Measurements from ENCODE around the gene HSD3B2. TPM values are rescaled to one million over a fixed set of nuclear protein-coding genes. Genes with fewer than 3 reads are reported as not detected.

HSD3B2 gene
- polyA plus RNA-seq (not detected in 3 replicates), polyA minus RNA-seq (not detected in 3 replicates)
- not detected for polyA plus RNA-seq (2011; ENCODE audit: low read depth)
- not detected in 2 replicates for polyA plus RNA-seq (2011; cell fraction: cytosol; rRNA removed)
- not detected in 2 replicates for polyA plus RNA-seq (2011; cell fraction: nucleus; rRNA removed)
- polyA plus RNA-seq (2012; ENCODE audit: low replicate concordance): not detected in 2 replicates
- not detected for polyA minus RNA-seq (2011; cell fraction: cytosol; rRNA and poly(A)+ RNA removed)
- not detected in 2 replicates for polyA minus RNA-seq (2011; cell fraction: nucleus; rRNA and poly(A)+ RNA removed)

GRCh38 chr1:119414950-119415349 is at the start of gene HSD3B2:
Gene HSD3B2, plus strand, starts transcription at chr1:119415150. Its CDS starts 270 bp downstream, at chr1:119415420.
- Histone ChIP-seq H3K27ac (ENCODE audit: control insufficient read depth, insufficient read depth, low read length) (no peak within 1 kb of the TSS), H3K4me3 (ENCODE audit: control insufficient read depth in 2 of 3, extremely low read depth in 1 of 3, insufficient read depth in 2 of 3, low read depth in 1 of 3, low read length in 3 of 3) (no peak within 1 kb of the TSS), H3K27me3 (ENCODE audit: control insufficient read depth, extremely low read depth, insufficient read depth, low read length) (peaks cover 8% of the 10 kb centered on the region), H3K9me3 (ENCODE audit: control insufficient read depth, low read depth, low read length) (no peaks in the 10 kb centered on the region), H3K9me1 (ENCODE audit: control insufficient read depth, extremely low read depth, insufficient read depth, low read length) (no peaks in the 10 kb centered on the region), H3K4me1 (ENCODE audit: control insufficient read depth, extremely low read depth, insufficient read depth, low read length) (no peaks in the 10 kb centered on the region), H3K9ac (ENCODE audit: control insufficient read depth, extremely low read depth, insufficient read depth, low read length) (no peak within 1 kb of the TSS), H4K20me1 (ENCODE audit: control insufficient read depth, extremely low read depth, insufficient read depth, low read length) (no peaks in the 10 kb centered on the region), H3K4me2 (ENCODE audit: control insufficient read depth, extremely low read depth, insufficient read depth, low read depth, low read length) (no peak within 1 kb of the TSS), H3K36me3 (ENCODE audit: control insufficient read depth in 2 of 2, extremely low read depth in 1 of 2, insufficient read depth in 2 of 2, low read length in 2 of 2) (no peaks in the 10 kb centered on the region), H3K79me2 (ENCODE audit: control insufficient read depth, insufficient read depth, low read length) (no peaks in the 10 kb centered on the region), H2AFZ (ENCODE audit: control insufficient read depth, low read length) (no peak within 1 kb of the TSS)
- dilution Hi-C loops (cut with MboI; ENCODE audit: extremely low pct_ligation_motif_present, low sequenced_read_pairs): no loop called here
- DNase-seq (ENCODE audit: low read depth, low spot score) (no peak), FAIRE-seq (no peak)
- TF ChIP-seq EZH2 (IDR thresholded peaks at IDR 0.05; ENCODE audit: low read length): no peak
- TF ChIP-seq, protein P1, sequence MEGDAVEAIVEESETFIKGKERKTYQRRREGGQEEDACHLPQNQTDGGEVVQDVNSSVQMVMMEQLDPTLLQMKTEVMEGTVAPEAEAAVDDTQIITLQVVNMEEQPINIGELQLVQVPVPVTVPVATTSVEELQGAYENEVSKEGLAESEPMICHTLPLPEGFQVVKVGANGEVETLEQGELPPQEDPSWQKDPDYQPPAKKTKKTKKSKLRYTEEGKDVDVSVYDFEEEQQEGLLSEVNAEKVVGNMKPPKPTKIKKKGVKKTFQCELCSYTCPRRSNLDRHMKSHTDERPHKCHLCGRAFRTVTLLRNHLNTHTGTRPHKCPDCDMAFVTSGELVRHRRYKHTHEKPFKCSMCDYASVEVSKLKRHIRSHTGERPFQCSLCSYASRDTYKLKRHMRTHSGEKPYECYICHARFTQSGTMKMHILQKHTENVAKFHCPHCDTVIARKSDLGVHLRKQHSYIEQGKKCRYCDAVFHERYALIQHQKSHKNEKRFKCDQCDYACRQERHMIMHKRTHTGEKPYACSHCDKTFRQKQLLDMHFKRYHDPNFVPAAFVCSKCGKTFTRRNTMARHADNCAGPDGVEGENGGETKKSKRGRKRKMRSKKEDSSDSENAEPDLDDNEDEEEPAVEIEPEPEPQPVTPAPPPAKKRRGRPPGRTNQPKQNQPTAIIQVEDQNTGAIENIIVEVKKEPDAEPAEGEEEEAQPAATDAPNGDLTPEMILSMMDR (optimal IDR thresholded peaks at IDR 0.05 in 1 of 3, IDR thresholded peaks at IDR 0.05 in 1 of 3, conservative IDR thresholded peaks at IDR 0.05 in 1 of 3; ENCODE audit: extremely low read depth in 1 of 3, insufficient read depth in 2 of 3, low read length in 3 of 3): no peak

- no peak overlapping the region for H3K4me3 ChIP-seq (ENCODE audit: control insufficient read depth in 2 of 3, extremely low read depth in 1 of 3, insufficient read depth in 2 of 3, low read depth in 1 of 3, low read length in 3 of 3)
- no peak for DNase-seq (ENCODE audit: low read depth, low spot score)
- H3K36me3 ChIP-seq (ENCODE audit: control insufficient read depth in 2 of 2, extremely low read depth in 1 of 2, insufficient read depth in 2 of 2, low read length in 2 of 2): no peaks in the 10 kb centered on the region
- H3K4me2 ChIP-seq (ENCODE audit: control insufficient read depth, extremely low read depth, insufficient read depth, low read depth, low read length): no peak overlapping the region
- H4K20me1 ChIP-seq (ENCODE audit: control insufficient read depth, extremely low read depth, insufficient read depth, low read length): no peaks in the 10 kb centered on the region
- TF ChIP-seq EZH2 (IDR thresholded peaks at IDR 0.05; ENCODE audit: low read length): no peak
- TF ChIP-seq, protein P1 (optimal IDR thresholded peaks at IDR 0.05 in 1 of 3, IDR thresholded peaks at IDR 0.05 in 1 of 3, conservative IDR thresholded peaks at IDR 0.05 in 1 of 3; ENCODE audit: extremely low read depth in 1 of 3, insufficient read depth in 2 of 3, low read length in 3 of 3): no peak
- no peaks in the 10 kb centered on the region for H3K27me3 ChIP-seq (ENCODE audit: control insufficient read depth, extremely low read depth, insufficient read depth, low read length)
- peaks cover 11% of the 10 kb centered on the region for H3K4me1 ChIP-seq (ENCODE audit: control insufficient read depth, extremely low read depth, insufficient read depth, low read length)
- no peaks in the 10 kb centered on the region for H3K9me3 ChIP-seq (ENCODE audit: control insufficient read depth, low read depth, low read length)
- no peak overlapping the region for H3K9ac ChIP-seq (ENCODE audit: control insufficient read depth, extremely low read depth, insufficient read depth, low read length)
- no peak for FAIRE-seq
- dilution Hi-C loops (cut with MboI; ENCODE audit: extremely low pct_ligation_motif_present, low sequenced_read_pairs): no loop called here
- no peaks in the 10 kb centered on the region for H3K9me1 ChIP-seq (ENCODE audit: control insufficient read depth, extremely low read depth, insufficient read depth, low read length)
- no peak overlapping the region for H3K27ac ChIP-seq (ENCODE audit: control insufficient read depth, insufficient read depth, low read length)
- H3K79me2 ChIP-seq (ENCODE audit: control insufficient read depth, insufficient read depth, low read length): no peaks in the 10 kb centered on the region
- H2AFZ ChIP-seq (ENCODE audit: control insufficient read depth, low read length): no peak overlapping the region
These were observed 48.5 kb upstream of the HSD3B2 start for GRCh38 chr1:119366424-119366823.

Data from keratinocyte (primary cell).